ENCODE measurements around the gene CGB8.

DNA sequence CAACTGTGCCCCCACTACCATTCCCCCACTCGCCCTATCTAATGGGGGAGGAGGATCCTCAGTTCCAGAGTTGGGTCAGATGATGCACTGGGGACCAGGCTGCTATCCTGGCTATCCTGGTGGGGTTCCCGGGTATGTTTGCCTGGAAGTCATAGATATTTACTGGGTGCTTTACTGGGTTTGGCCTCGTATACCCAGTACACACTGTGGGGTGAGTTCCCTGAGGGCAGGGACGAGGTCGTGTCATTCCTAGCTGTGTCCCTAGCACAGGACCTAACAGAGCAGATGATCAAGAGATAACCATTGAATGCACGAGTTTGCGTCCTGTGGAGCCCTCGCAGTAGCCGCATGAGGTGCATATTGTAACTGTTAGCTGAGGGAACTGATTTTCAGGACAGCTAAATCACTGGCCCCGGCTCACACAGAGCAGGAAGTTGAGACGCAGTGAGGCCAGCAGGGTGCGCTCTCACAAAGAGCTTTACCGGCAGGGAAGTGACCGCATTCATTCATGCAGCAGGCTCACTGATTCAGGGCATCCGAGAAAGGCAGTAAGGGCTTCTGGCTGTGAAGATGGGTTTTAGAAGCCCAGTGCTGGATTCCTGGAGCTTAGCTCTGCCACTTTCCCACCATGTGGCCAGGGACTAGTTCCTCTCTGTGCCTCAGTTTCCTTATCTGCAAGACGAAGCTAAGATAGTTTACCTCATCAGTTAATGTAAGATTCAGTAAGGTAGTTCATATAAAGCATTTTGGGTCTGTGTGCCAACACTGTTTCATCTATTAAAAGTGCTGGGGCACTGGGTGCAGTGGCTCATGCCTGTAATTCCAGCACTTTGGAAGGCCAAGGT lies 49.2 kb downstream of the CGB8 start:
- TF ChIP-seq, protein P1, sequence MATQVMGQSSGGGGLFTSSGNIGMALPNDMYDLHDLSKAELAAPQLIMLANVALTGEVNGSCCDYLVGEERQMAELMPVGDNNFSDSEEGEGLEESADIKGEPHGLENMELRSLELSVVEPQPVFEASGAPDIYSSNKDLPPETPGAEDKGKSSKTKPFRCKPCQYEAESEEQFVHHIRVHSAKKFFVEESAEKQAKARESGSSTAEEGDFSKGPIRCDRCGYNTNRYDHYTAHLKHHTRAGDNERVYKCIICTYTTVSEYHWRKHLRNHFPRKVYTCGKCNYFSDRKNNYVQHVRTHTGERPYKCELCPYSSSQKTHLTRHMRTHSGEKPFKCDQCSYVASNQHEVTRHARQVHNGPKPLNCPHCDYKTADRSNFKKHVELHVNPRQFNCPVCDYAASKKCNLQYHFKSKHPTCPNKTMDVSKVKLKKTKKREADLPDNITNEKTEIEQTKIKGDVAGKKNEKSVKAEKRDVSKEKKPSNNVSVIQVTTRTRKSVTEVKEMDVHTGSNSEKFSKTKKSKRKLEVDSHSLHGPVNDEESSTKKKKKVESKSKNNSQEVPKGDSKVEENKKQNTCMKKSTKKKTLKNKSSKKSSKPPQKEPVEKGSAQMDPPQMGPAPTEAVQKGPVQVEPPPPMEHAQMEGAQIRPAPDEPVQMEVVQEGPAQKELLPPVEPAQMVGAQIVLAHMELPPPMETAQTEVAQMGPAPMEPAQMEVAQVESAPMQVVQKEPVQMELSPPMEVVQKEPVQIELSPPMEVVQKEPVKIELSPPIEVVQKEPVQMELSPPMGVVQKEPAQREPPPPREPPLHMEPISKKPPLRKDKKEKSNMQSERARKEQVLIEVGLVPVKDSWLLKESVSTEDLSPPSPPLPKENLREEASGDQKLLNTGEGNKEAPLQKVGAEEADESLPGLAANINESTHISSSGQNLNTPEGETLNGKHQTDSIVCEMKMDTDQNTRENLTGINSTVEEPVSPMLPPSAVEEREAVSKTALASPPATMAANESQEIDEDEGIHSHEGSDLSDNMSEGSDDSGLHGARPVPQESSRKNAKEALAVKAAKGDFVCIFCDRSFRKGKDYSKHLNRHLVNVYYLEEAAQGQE (IDR thresholded peaks at IDR 0.05; ENCODE audit: insufficient read depth in 1 of 2, low read depth in 2 of 2, low read length in 2 of 2) = no peak
- TF ChIP-seq POLR2AphosphoS5 (IDR thresholded peaks at IDR 0.05; ENCODE audit: low read depth, low read length) = no peak

Measured in PFSK-1 (cell line).